PFSK-1 (cell line): Measurements from ENCODE around the gene DGLUCY.

ENCODE experiments used
- POLR2AphosphoS5 ChIP-seq: IDR thresholded peaks from 2 replicates; pipeline ENCODE4 v1.6.1; 2012; ENCODE audit warnings: low read depth, mild to moderate bottlenecking, control low read depth, low read length, moderate library complexity
- REST ChIP-seq, 2 experiments: IDR thresholded peaks; 2 replicates each; pipeline versions ENCODE4 v1.6.1 to v1.8.0; 2011 to 2012; ENCODE audit warnings: low read depth in 2 of 2, low read length in 2 of 2, control low read depth in 1 of 2, inconsistent platforms in 1 of 2, mild to moderate bottlenecking in 1 of 2, moderate library complexity in 1 of 2; ENCODE audit not compliant: insufficient read depth in 1 of 2
- SIN3A ChIP-seq: IDR thresholded peaks from 2 replicates; pipeline ENCODE4 v1.6.1; 2012; ENCODE audit warnings: mild to moderate bottlenecking, low read length, moderate library complexity, borderline replicate concordance; ENCODE audit not compliant: insufficient read depth
- TAF1 ChIP-seq: IDR thresholded peaks from 2 replicates; pipeline ENCODE4 v1.6.1; 2012; ENCODE audit warnings: low read length, control low read depth, borderline replicate concordance; ENCODE audit not compliant: insufficient read depth

- no peak for TF ChIP-seq POLR2AphosphoS5
- no peak for TF ChIP-seq REST (IDR thresholded peaks at IDR 0.05; ENCODE audit: insufficient read depth in 1 of 2, low read depth in 2 of 2, low read length in 2 of 2)
- no peak for TF ChIP-seq SIN3A
- no peak for TF ChIP-seq TAF1
Measured at GRCh38 chr14:91235841-91236240, 122.0 kb downstream of the DGLUCY start.
